Lower leg skin (tissue), 4 donors: ENCODE data around the gene GSG1L. TPM values are rescaled to one million over a fixed set of nuclear protein-coding genes. Genes with fewer than 3 reads are reported as not detected.

ENCODE experiments used
- DNase-seq, 2 donors: peaks; one replicate each; pipeline ENCODE4 v3.0.0-alpha.2; 2019; ENCODE audit warnings: low spot score in 2 of 2
- H3K4me3 ChIP-seq: fragments of 200-600 bp; sonication (generic); 2 replicates; pipeline ENCODE4 v1.5.1; 2017; ENCODE audit warnings: mild to moderate bottlenecking, low read depth; ENCODE audit not compliant: poor library complexity, severe bottlenecking
- POLR2A ChIP-seq, 2 donors: fragments of 450-650 bp; IDR thresholded peaks; one replicate each; pipeline ENCODE4 v1.6.1; 2016 to 2017; ENCODE audit warnings: antibody characterized with exemption in 2 of 2, mild to moderate bottlenecking in 1 of 2, moderate library complexity in 1 of 2
- WGBS, 2 donors: methylation state at CpG; one replicate each; pipeline ENCODE4 v1.1.5; 2018; 5-methylcytosine and 5-hydroxymethylcytosine counted together
- intact Hi-C: fragments of 100-400 bp; cut with DNase I; formaldehyde crosslinking; loops from one replicate; pipeline ENCODE4 v1.15.0; 2023; ENCODE audit warnings: low total_unique reads
- total RNA-seq, 4 donors: library from RNA; depleted of rRNA; stranded (reverse); fragments of >200 nt; gene quantifications; one replicate each; pipeline ENCODE4 v1.1.0, GENCODE V29; 2016
- TF ChIP-seq, protein P1 (sequence below), 3 donors: fragments of 450-650 bp; IDR thresholded peaks; one replicate each; pipeline ENCODE4 v1.5.1; 2016; ENCODE audit warnings: antibody characterized with exemption in 3 of 3, mild to moderate bottlenecking in 3 of 3, moderate library complexity in 2 of 3

Gene GSG1L
- total RNA-seq, 4 donors from 2014 or later, result 0.49 to 1.1 (median 0.59) TPM; not detected in 1

DNA sequence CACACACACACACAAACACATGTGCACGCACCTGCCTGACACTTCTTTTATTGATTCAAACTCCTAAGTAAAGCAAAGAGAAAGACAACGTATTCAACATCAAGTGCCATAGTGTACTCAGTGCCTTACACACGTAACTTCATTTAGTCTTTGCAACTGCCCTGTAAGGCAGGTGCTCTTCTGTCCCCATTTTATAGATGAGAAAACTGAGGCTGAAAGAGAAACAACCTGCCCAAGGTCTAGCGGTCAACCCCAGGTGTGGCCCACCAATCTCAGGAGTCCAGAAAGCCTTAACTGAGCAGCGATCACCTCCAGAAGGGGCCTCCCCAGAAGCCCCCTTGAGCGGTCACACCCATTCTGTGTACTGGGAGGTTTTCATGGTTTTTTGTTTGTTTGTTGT is 10.3 kb upstream of the GSG1L start:
- intact Hi-C loops, result no loop called here
- DNase-seq, result no peak
- WGBS, 2 donors, result 93 to 96% methylated on average over 6 of the region's 6 CpGs
- no peak for TF ChIP-seq POLR2A (IDR thresholded peaks at IDR 0.05)
- TF ChIP-seq, protein P1, sequence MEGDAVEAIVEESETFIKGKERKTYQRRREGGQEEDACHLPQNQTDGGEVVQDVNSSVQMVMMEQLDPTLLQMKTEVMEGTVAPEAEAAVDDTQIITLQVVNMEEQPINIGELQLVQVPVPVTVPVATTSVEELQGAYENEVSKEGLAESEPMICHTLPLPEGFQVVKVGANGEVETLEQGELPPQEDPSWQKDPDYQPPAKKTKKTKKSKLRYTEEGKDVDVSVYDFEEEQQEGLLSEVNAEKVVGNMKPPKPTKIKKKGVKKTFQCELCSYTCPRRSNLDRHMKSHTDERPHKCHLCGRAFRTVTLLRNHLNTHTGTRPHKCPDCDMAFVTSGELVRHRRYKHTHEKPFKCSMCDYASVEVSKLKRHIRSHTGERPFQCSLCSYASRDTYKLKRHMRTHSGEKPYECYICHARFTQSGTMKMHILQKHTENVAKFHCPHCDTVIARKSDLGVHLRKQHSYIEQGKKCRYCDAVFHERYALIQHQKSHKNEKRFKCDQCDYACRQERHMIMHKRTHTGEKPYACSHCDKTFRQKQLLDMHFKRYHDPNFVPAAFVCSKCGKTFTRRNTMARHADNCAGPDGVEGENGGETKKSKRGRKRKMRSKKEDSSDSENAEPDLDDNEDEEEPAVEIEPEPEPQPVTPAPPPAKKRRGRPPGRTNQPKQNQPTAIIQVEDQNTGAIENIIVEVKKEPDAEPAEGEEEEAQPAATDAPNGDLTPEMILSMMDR (IDR thresholded peaks at IDR 0.05), result no peak
- H3K4me3 ChIP-seq, result no peak overlapping the region

DNA sequence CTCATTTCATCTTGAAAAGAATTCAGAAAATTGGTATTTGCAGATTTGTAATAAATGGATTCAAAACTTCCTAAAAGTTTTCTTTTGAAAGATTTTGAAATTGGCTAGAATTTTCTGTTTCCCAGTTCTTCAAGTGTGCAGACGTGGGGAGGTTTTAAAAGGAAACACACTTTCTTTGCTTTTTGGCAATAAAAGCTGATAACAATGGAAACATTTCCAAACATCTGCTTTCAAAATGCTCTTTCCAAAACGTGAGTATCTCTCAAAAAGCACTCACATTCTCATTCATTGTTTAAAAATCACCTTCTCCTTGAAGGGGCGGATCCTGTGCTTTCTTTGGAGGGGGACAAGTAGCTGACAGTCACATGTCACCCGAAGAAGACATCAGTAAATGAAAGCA is 8.6 kb upstream of the GSG1L start:
- TF ChIP-seq, protein P1 (IDR thresholded peaks at IDR 0.05), result no peak
- no peak for TF ChIP-seq POLR2A (IDR thresholded peaks at IDR 0.05)
- DNase-seq, result no peak
- no peak overlapping the region for H3K4me3 ChIP-seq
- intact Hi-C loops, result no loop called here
- 40 to 46% methylated on average over 4 of the region's 4 CpGs for WGBS, 2 donors

DNA sequence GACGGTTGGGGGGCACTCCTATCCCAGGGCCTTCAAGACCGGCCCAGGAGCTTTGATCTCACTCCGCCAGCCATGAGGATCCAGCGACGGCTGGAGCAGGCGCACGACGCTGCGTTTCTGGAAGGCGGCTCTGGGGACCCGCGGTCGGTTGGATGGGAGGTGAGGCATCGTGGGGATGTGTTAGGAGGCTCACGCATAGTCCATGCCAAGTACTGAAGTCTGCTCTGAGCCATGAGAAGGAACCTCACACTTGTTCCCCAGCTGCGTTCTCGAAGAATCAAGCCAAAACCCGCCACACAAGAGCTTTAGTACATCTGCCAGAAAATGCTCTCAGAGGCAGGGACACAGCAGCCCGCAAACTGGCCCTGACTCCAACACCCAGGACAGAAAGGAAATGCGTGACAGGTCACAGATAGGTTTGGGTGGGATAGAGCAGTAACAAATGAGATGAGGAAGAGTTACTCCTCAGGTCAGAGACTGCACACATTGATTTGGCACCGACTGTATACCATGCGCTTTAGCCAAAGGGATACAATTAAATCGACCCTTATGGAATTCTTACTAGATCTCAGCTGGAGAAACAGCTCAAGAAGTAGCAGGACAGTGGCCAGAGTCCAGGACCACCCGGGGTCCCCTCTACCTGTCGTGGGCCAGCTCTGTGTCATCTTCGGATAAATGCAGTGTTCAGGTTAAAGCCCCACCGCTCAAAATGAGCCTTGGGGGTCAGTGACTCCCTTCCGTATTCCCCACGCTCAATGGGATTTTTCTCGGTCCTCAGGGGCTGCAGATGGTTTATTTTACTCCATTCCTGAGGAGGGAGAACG is 6.7 kb upstream of the GSG1L start:
- TF ChIP-seq, protein P1 (IDR thresholded peaks at IDR 0.05), result no peak
- no peak for TF ChIP-seq POLR2A (IDR thresholded peaks at IDR 0.05)
- WGBS, 2 donors, result 57 to 67% methylated on average over 31 of the region's 31 CpGs
- no peak for DNase-seq
- H3K4me3 ChIP-seq, result no peak overlapping the region
- intact Hi-C loops, result loop anchor here (10.0 kb wide), 1 partner anchor 375 kb away; no protein-coding TSS in a partner anchor

DNA sequence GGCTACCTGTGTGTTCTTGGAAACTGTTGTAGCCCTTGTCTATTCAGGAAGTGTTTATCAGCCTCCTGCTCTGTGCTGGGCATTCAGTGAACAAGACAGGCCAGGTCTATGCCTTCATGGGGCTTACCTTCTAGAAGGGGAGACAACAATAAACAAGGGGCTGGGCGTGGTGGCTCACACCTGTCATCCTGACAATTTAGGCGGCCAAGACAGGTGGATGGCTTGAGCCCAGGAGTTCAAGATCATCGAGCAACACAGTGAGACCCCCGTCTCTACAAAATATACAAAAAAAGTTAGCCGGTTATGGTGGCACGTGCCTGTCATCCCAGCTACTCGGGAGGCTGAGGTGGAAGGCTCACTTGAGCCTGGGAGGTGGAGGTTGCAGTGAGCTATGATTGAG is 5.5 kb upstream of the GSG1L start:
- WGBS, 2 donors, result 90 to 94% methylated on average over 7 of the region's 7 CpGs
- no peak overlapping the region for H3K4me3 ChIP-seq
- intact Hi-C loops, result loop anchor here (10.0 kb wide), 1 partner anchor 374 kb away; no protein-coding TSS in a partner anchor
- TF ChIP-seq, protein P1 (IDR thresholded peaks at IDR 0.05), result no peak
- no peak for TF ChIP-seq POLR2A (IDR thresholded peaks at IDR 0.05)
- no peak for DNase-seq

DNA sequence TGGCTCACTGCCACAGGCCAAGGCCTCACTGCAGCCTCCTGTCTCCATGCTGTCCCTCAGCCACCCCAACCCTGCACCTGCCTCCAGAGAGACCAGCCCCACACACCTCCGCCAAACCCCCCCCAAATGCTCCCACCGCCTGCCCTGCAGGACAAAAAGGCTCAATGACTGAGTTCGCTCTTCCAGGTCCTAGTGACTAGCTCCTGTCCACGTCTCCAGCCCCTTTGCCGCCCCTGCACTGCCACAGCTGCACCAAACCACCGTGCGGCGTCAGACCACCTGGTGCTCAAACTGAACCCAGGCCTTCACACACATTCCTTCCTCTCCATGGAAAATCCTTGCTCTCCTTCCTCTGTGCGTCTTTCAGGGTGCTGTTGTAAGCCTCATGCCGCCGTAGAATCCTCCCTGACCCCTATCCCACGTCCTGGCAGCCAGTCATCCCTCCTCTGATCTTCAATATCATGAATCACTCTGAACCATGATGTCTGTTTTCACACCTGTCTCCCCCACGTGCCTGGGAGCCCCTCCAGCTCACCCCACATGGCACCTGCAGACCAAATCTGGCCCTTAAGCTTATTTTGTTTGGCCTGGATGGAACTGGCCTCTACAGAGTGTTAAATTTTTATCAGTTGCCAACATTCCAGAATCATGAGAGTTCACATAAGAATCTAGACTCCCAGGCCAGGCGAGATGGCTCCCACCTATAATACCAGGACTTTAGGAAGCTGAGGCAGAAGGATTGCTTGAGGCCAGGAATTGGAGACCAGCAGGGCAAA is 4.3 kb upstream of the GSG1L start:
- WGBS, 2 donors, result 77 to 78% methylated on average over 14 of the region's 14 CpGs
- intact Hi-C loops, result loop anchor here (10.0 kb wide), 1 partner anchor 373 kb away; no protein-coding TSS in a partner anchor
- TF ChIP-seq, protein P1 (IDR thresholded peaks at IDR 0.05), result no peak
- no peak for TF ChIP-seq POLR2A (IDR thresholded peaks at IDR 0.05)
- H3K4me3 ChIP-seq, result no peak overlapping the region
- no peak for DNase-seq
